AML-193 (cell line): ENCODE data around the gene PARP3.

Source experiments
- DNase-seq, 2 experiments: peaks; one replicate each; lab custom pipeline; 2025; lab: John Stamatoyannopoulos, UW

The PARP3 gene

DNA sequence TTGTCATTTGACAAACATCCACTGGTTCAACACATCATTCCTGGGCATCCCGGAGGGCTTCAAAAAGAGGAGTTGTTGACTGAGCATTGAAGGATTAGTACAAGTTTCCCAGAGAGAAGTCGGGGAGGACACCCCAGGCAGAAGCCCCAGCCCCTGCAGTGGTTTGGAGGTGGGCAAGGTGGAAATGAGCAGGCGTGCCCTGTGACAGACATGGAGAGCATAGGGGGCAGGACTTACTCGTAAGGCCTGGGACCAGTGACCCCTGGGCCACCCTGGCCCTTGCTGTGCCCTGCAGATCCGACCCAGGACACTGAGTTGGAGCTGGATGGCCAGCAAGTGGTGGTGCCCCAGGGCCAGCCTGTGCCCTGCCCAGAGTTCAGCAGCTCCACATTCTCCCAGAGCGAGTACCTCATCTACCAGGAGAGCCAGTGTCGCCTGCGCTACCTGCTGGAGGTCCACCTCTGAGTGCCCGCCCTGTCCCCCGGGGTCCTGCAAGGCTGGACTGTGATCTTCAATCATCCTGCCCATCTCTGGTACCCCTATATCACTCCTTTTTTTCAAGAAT lies 5.9 kb downstream of the PARP3 start:
- DNase-seq, result no peak

GRCh38 chr3:51949121-51949520 lies 7.0 kb downstream of the PARP3 start:
- DNase-seq, result no peak

GRCh38 chr3:51950899-51951298 lies 8.7 kb downstream of the PARP3 start:
- DNase-seq, result no peak

DNA sequence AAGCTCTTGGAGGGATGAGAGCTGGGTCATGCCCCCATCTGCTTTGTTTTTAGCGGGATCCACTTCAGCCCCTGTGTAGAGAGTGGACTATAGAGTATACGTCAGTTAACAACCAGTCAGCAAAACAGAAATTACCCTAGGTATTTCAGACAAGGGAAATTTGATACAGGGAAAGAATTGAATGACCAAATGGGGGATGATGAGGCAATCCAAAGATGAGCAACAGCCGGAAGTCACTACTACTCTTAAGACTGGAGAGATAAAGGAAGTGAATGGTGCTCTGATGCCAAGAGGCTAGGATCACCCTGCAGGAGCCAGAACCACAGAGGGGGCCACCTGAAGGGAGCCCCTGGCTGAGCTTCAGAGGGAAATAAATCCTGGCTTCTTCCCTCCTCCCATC lies 11.3 kb downstream of the PARP3 start:
- DNase-seq, result peak; percentile 78 to 80

GRCh38 chr3:51954105-51954504 lies 11.9 kb downstream of the PARP3 start:
- peak; percentile 82 to 86 for DNase-seq

DNA sequence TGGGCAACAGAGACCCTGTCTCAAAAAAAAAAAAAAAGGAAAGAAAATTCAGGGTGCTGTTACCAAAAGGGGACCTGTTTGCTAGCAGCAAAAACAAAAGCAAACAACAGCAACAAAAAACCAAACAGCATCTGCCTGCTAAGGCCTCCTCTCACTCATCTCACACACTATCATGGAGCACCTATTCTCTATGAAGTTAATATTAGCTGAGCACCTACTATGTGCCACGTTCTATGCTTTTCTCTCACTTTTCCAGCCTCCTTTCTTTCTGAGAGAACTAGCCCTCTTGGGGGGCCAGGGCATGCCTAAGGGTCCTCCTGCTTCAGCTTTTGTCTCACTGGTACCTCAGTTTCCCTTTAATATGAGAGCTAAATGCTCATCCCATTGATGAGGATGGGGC lies 12.6 kb downstream of the PARP3 start:
- no peak for DNase-seq

GRCh38 chr3:51955175-51955892 lies 13.2 kb downstream of the PARP3 start, which contains the start of gene GPR62:
Gene GPR62 (plus strand): TSS chr3:51955381. CDS start chr3:51955653, 272 bp downstream.
- DNase-seq, result no peak

DNA sequence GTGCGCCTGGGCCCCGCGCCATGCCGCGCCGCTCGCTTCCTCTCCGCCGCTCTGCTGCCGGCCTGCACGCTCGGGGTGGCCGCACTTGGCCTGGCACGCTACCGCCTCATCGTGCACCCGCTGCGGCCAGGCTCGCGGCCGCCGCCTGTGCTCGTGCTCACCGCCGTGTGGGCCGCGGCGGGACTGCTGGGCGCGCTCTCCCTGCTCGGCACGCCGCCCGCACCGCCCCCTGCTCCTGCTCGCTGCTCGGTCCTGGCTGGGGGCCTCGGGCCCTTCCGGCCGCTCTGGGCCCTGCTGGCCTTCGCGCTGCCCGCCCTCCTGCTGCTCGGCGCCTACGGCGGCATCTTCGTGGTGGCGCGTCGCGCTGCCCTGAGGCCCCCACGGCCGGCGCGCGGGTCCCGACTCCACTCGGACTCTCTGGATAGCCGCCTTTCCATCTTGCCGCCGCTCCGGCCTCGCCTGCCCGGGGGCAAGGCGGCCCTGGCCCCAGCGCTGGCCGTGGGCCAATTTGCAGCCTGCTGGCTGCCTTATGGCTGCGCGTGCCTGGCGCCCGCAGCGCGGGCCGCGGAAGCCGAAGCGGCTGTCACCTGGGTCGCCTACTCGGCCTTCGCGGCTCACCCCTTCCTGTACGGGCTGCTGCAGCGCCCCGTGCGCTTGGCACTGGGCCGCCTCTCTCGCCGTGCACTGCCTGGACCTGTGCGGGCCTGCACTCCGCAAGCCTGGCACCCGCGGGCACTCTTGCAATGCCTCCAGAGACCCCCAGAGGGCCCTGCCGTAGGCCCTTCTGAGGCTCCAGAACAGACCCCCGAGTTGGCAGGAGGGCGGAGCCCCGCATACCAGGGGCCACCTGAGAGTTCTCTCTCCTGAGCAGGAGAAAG lies 14.0 kb downstream of the PARP3 start:
- no peak for DNase-seq

- no peak for DNase-seq
Measured at GRCh38 chr3:51957520-51958205, 15.5 kb downstream of the PARP3 start.

GRCh38 chr3:51958603-51959521 lies 16.7 kb downstream of the PARP3 start:
- no peak for DNase-seq

DNA sequence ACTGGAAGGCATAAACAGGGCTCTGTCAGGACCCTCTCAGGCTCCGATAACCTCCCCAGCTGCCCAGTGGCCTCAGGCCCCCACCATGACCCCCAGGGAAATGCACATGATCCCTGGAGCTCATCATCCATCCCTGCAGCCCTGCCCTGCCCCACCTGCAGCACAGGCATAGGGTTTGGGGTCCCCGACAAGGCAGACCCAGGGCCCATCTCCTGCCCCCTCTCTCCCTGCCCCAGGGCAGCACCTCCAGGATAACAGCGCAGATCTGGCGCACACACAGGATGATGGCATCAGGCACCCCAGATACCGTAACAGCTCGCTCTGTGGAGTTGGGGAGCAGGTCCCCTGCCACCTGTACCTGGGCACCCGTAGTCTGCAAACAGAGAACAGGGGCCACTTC lies 17.5 kb downstream of the PARP3 start:
- DNase-seq, result no peak

DNA sequence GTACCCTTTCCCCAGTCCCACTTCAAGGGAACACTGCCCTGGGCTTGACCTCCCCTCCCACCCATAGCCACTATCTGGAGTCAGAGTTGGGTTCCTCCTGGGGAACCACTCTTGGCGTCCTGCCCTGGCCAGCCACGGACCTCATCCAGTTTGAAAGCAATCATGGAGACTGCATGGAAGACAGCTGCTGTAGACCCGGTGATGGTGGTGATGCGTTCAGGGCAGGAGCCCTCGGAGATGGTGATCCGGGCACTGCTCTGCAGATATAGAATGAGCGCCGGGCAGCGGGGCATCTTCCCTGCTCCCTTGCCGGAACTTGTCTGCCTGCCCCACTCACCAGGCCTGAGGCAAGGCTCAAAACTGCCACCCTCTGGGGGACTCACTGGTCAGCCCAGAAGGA lies 18.2 kb downstream of the PARP3 start:
- DNase-seq, result no peak

DNA sequence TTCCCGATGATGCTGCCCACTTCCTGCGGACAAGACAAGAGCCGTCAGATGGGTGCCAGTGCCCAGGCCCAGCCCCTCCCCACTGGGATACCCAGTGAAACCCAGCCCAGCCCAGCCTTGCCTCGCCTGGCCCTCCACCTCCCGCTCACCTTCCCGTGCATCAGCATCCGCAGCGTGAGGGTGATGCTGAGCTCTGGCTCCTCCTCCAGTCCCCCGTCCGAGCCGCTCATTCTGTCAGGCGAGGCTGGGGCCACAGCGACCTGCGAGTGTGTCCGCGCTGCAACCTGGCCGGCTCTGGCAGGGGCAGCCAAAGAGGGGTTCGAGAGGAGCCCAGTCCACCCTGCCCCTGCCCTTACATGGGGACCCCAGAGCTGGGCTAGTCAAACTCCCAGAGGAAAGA lies 18.8 kb downstream of the PARP3 start:
- DNase-seq, result no peak

GRCh38 chr3:51961602-51962569 lies 19.7 kb downstream of the PARP3 start:
- no peak for DNase-seq

DNA sequence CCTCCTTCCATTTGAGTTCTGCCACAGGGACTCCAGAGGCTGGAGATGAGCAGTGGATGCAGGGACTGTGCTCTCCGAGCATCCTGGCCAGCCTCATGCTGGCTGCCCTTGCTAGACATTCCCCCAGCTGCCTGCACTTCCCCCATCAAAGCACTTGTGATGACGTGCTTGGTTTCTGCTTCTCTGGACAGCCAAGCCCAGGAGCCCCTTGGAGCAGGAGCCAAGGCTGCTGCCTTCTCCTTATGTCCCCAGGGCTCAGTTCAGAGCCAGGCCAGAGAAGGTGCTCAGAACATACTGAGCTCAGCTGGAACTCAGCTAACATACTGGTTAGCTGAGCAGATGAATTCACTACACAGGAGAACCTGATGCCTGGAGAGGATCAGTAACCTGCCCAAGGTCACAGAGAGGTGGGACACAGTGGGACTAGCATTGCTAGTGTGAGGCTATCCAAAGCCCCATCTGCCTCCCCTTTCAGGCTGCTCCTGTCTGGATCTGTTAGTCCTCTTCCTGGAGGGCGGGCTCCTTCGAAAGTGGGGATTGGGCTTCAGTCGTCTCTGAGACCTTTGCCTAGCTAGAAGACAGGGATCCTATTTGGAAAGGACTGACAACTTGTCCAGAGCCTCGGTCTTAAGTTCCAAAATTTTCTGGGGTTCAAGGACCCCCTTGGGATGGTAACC lies 20.8 kb downstream of the PARP3 start:
- DNase-seq, result no peak

GRCh38 chr3:51963951-51964451 lies 21.8 kb downstream of the PARP3 start:
- no peak for DNase-seq

DNA sequence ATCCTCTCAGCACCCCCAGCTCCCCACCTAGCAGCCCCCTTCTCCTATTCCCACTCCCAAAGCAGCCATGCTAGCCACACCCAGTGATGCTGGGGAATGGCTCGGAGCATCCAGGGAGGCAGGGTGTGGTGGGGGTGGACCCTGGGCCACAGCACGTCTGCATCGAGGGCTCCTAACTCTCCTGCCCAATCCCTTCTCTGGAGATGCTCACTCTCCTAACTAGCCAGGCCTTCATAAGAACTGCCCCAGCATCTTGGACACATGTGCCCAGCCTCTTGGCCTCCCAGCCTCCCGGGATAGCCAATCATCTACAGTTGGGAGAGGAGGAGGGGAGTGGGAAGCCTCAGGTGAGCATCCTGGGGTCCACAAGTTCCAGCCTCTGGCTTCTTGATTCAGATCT lies 22.4 kb downstream of the PARP3 start:
- no peak for DNase-seq

GRCh38 chr3:51966016-51966415 lies 23.9 kb downstream of the PARP3 start:
- DNase-seq, result no peak

DNA sequence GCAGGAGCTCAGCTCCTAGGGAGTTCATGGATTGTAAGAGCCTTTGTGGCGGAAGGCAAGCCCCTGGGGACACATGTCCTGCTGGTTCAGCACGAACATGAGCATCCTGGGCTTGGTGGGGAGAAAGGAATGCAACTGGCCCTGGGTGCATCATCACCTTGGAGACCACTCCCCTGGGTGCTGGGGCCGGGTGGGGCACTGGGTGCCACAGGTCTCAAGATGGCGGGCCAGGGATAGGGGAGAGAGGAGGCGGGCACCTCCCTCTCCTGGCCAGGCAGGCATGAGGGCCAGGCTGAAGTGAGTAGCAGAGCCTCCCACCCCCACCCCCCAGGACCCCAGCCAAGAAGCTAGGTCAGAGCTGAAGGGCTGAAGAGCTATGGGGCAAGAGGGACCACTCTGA lies 24.3 kb downstream of the PARP3 start:
- no peak for DNase-seq
